ENCODE measurements around the gene TUBGCP6. TPM values are rescaled to one million over a fixed set of nuclear protein-coding genes. Genes with fewer than 3 reads are reported as not detected.

TUBGCP6 gene
- total RNA-seq, 1 donor from 2014 or later = 27.2 TPM

DNA sequence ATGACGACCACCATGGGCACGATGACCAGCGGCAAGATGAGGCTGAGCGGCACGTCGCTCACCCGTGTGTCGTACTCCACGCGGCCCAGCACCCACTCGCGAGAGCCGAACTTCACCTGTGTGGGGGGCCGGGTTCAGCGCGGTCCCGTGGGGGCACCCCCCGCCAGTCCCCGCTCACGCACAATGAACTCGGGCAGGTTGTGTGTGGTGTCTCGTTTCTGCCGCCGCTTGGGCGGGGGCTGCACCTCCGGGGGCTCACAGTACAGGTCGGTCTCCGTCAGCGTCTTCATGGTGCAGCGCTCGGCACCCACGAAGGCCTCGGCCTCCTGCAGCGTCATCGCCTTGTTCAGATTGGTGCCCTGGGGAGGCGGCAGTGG is 36.5 kb upstream of the TUBGCP6 start:
- Histone ChIP-seq H3K27me3 (ENCODE audit: control insufficient read depth, insufficient read depth, low read length) (no peaks in the 10 kb centered on the region), H3K4me3 (ENCODE audit: low read depth, low read length) (no peak overlapping the region), H3K36me3 (ENCODE audit: control insufficient read depth, insufficient read depth, low read length) (peaks cover 6% of the 10 kb centered on the region)
- DNase-seq (ENCODE audit: low read depth) = no peak
- TF ChIP-seq CTCF (IDR thresholded peaks at IDR 0.05; ENCODE audit: insufficient read depth, low read length, poor library complexity, severe bottlenecking) = no peak

GRCh38 chr22:50280708-50281383 is 36.0 kb upstream of the TUBGCP6 start:
- Histone ChIP-seq H3K27me3 (ENCODE audit: control insufficient read depth, insufficient read depth, low read length) (no peaks in the 10 kb centered on the region), H3K36me3 (ENCODE audit: control insufficient read depth, insufficient read depth, low read length) (peaks cover 6% of the 10 kb centered on the region), H3K4me3 (ENCODE audit: low read depth, low read length) (no peak overlapping the region)
- TF ChIP-seq CTCF (IDR thresholded peaks at IDR 0.05; ENCODE audit: insufficient read depth, low read length, poor library complexity, severe bottlenecking) = no peak
- DNase-seq (ENCODE audit: low read depth) = no peak

DNA sequence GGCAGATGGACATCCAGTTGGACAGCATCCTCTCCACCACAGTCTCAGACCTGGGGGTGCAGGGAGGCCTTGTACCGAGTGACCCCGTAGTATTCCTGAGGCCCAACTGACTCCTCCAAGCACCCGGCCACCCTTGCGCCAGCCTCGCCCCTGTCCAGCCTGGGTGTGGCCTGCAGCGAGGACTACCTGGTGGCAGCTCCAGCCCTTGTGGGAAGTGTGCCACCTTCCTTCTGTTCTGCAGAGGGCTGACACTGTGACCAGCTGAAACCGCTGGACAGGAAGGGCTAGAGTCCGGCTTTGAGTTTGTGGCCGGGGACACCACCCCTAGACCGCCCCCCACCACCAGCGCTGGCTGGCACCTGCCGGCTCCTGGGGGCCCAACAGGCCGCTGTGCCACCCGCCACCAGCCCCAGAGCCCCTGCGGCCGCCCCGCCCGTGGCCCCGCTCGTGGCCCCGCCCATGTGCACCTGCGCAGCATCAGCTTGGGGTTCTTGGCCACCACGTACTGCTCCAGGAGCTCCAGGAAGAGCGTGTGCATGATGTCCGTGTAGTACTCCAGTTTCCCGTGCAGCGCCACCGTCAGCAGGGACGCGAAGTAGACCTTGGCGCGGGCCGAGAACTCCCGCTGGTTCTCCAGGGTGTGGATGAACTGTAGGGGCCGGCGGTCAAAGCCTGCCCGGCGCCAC is 35.3 kb upstream of the TUBGCP6 start:
- peaks cover 6% of the 10 kb centered on the region for H3K36me3 ChIP-seq (ENCODE audit: control insufficient read depth, insufficient read depth, low read length)
- TF ChIP-seq CTCF (IDR thresholded peaks at IDR 0.05; ENCODE audit: insufficient read depth, low read length, poor library complexity, severe bottlenecking) = no peak
- DNase-seq (ENCODE audit: low read depth) = no peak

DNA sequence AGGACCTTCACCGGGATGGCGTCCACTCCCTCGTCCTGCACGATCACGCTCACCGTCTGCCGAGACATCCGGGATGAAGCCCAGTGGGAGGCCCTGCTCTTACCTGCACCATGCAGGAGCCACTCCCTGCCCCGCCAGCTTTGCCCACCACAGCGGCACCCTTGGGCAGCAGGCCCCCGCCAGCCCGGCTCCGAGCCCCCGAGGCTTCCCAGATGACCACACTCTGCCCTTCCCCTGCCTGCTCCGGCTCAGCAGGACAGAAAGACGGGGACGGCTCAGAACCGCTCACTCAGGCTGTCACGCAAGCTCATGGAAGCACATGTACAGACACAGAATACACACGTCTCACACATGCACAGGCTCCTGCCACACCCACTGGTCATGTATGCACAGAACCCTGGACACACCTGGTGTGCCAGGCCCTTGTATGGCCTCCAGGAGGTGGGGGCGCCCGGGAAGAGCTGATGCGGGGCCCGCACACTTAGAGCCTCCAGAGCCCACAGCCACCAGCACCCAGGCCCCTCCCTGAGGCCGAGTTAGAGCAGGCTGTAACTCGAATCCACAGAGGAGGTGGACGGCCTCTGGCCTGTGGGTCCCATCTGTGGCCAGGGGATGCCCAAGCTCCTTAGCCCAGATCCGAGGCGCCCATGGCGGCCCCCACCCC is 34.3 kb upstream of the TUBGCP6 start:
- no peaks in the 10 kb centered on the region for H3K27me3 ChIP-seq (ENCODE audit: control insufficient read depth, insufficient read depth, low read length)
- no peak for TF ChIP-seq CTCF (IDR thresholded peaks at IDR 0.05; ENCODE audit: insufficient read depth, low read length, poor library complexity, severe bottlenecking)
- H3K36me3 ChIP-seq (ENCODE audit: control insufficient read depth, insufficient read depth, low read length) = peaks cover 5% of the 10 kb centered on the region
- no peak for DNase-seq (ENCODE audit: low read depth)
- no peak overlapping the region for H3K4me3 ChIP-seq (ENCODE audit: low read depth, low read length)

More for the DNA sequence above, 35.3 kb upstream of the TUBGCP6 start:
- no peaks in the 10 kb centered on the region for H3K27me3 ChIP-seq (ENCODE audit: control insufficient read depth, insufficient read depth, low read length)
- H3K4me3 ChIP-seq (ENCODE audit: low read depth, low read length) = no peak overlapping the region

- no peaks in the 10 kb centered on the region for H3K27me3 ChIP-seq (ENCODE audit: control insufficient read depth, insufficient read depth, low read length)
- no peak for DNase-seq (ENCODE audit: low read depth)
- no peak for TF ChIP-seq CTCF (IDR thresholded peaks at IDR 0.05; ENCODE audit: insufficient read depth, low read length, poor library complexity, severe bottlenecking)
- H3K4me3 ChIP-seq (ENCODE audit: low read depth, low read length) = no peak overlapping the region
- peaks cover 4% of the 10 kb centered on the region for H3K36me3 ChIP-seq (ENCODE audit: control insufficient read depth, insufficient read depth, low read length)
Measured at GRCh38 chr22:50278461-50278860, 33.6 kb upstream of the TUBGCP6 start.
